AG09319 (cell line): ENCODE data around the gene B4GALT2.

Experiments used
- DNase-seq: peaks from one replicate; pipeline ENCODE4 v3.0.0-alpha.2; 2010; ENCODE audit warnings: low read depth; ENCODE audit errors: extremely low read depth
- CTCF ChIP-seq: IDR thresholded peaks from 2 replicates; pipeline ENCODE4 v1.5.1; 2011; ENCODE audit warnings: low read depth, mild to moderate bottlenecking, inconsistent platforms, low read length, moderate library complexity

B4GALT2 gene

GRCh38 chr1:43982808-43983207 lies 3.8 kb downstream of the B4GALT2 start:
- TF ChIP-seq CTCF: no peak
- no peak for DNase-seq

GRCh38 chr1:43983253-43983899 lies 4.4 kb downstream of the B4GALT2 start:
- no peak for TF ChIP-seq CTCF
- DNase-seq: no peak

GRCh38 chr1:43984855-43985254 lies 5.8 kb downstream of the B4GALT2 start:
- TF ChIP-seq CTCF: no peak
- DNase-seq: no peak

- no peak for DNase-seq
- no peak for TF ChIP-seq CTCF
These were observed 7.1 kb downstream of the B4GALT2 start for GRCh38 chr1:43985984-43986595.

GRCh38 chr1:43986712-43987111 lies 7.7 kb downstream of the B4GALT2 start:
- TF ChIP-seq CTCF: no peak
- DNase-seq: no peak

- TF ChIP-seq CTCF: no peak
- DNase-seq: no peak
These were observed 8.3 kb downstream of the B4GALT2 start for GRCh38 chr1:43987159-43987902.
